Suprapubic skin (tissue), 3 donors: Measurements from ENCODE around the gene FGF22.
"Not testable (repeated sequence)": the region's sequence is repeated elsewhere in the genome, so short reads cannot be mapped to it uniquely, and the experiment has no call there.

Source experiments
- CTCF ChIP-seq, 2 donors: fragments of 200-600 bp in 1 of 2; fragments of 450-650 bp in 1 of 2; sonication (generic) in 1 of 2; IDR thresholded peaks; one replicate each; pipeline ENCODE4 v1.5.1; 2016 to 2019; ENCODE audit warnings: antibody characterized with exemption in 2 of 2, mild to moderate bottlenecking in 1 of 2, moderate library complexity in 1 of 2
- POLR2A ChIP-seq, 2 donors: fragments of 450-650 bp; IDR thresholded peaks; one replicate each; pipeline ENCODE4 v1.6.1; 2017; ENCODE audit warnings: antibody characterized with exemption in 2 of 2, mild to moderate bottlenecking in 2 of 2, moderate library complexity in 2 of 2

- TF ChIP-seq POLR2A, CTCF (IDR thresholded peaks at IDR 0.05): not testable (repeated sequence)
Measured at GRCh38 chr19:605061-605971, 34.4 kb upstream of the FGF22 start.
